Measurements from ENCODE around the gene CNTN4. TPM values are rescaled to one million over a fixed set of nuclear protein-coding genes. Genes with fewer than 3 reads are reported as not detected.

CNTN4 gene
- total RNA-seq, 1 donor from 2014 or later = 0.15 TPM

DNA sequence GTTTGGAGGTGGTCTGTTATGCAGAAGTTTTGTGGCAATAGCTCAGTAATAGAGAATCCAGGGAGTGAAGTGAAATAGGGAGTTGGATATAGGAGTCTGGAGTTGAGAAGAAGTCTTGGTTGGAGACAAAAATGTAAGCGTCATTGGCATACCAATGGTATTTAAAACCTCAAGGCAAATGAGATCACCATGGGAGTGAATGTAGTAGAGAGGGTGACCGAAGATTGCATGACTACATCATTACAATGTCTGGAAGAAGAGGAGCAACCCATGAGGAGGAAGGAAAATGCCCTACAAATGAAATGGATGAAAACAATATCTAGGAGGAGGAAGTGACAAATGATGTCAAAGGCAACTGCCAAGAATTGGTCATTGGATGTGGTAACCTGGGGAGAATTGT, 54.4 kb downstream of the CNTN4 start:
- no peak for DNase-seq (ENCODE audit: low read depth)

DNA sequence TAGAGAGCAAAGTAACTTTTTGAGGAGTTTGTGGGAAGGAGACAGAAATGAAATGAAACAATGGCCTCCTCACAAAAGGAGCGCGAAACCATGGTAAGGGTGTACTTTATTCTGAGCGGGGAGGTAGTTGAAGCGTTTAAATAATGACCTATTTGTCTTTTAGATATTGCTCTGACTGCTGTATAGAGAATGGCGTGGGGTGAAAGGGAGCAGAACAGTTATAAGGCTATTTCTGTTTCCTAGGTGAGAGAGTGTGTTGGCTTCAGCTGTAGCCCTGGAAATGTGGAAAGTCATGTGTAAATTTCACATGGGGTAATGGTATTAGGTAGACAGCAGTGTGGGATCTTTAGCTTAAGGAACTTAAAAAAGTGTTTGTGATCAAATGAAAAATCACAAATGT, 54.9 kb downstream of the CNTN4 start:
- no peak for DNase-seq (ENCODE audit: low read depth)

DNA sequence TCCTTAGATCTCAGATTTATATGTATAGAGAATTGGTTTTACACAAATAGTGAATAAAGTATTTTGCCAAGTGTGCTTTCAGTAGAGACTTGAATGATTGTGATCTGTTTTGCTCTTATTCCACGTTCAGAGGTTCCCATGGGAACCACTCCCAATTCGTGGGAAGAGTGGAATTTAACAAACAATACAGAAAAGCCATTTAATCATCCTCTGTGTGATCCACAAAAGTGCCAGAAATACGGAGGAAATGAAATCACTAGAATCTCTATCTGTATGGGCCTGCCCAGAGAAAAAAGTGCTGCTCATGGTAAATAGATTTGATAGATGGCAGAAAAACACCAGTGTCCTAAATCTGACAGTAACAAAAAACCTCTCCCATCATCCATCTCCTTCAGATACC, 56.0 kb downstream of the CNTN4 start:
- peak; percentile 14 for DNase-seq (ENCODE audit: low read depth)

DNA sequence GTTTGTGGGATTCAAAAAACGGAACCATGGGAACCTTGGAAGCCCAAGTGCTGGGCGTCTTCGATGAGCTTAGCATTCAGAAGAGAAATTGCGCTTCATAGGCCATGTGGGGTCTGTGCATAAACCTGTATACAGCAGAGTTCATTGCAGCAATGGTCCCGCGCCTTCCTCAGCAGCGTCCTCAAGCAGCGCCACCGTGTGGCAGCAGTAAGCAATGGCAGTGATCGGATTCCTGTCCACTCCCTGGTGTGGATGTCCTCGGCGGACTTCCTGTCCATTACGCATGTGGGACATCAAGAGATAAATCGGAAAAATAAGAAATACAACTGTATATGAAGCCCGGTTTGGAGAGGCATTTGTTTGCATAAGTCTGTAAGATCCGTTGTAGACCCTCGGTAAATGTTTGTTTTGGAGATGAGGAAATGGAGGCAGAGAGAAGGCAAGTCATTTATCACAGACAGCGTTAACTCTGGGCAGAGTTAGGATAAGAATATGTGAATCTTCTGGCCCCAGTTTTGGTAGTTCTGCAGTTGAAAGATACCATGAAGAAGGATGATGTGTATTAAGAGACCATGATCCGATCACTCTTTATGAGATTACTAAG, 57.7 kb downstream of the CNTN4 start:
- no peak for DNase-seq (ENCODE audit: low read depth)

DNA sequence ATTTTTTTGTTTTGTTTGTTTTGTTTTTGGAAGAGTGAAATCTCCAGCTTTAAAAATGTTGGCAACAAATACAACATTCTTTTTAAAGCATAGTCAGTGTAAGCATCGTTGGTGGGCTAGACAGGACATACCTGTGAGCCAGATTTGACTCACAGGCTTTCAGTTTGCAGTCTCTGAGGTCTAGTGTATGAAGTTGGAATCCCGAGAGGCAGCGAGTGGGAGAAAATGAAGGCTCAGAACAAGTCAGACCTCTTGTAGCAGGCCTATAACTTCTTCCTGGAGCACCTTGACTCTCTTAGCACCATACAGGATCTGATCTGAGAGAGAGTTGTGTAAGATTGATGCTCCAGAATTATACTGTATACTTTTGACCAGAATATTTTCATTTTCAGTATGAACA, 60.2 kb downstream of the CNTN4 start:
- no peak for DNase-seq (ENCODE audit: low read depth)

DNA sequence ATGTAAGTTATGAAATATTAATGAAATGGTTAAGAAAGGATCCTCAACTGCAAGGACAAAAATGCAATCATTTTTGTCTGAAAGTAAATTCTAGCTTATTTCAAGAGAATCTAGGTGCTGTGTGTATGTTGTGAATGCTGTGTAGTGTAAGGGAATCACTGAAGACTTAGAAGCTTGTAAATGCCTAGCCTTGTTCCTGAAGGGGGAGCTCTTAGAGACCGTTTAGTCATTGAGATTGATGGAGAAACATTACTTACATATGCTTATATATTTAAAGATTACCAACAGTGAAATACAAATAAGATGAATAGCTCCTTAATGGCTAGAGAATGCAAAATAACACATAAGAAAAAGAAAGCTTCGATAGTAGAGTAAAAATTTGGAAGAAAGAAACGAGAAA, 67.9 kb downstream of the CNTN4 start:
- peak; percentile 22 for DNase-seq (ENCODE audit: low read depth)

DNA sequence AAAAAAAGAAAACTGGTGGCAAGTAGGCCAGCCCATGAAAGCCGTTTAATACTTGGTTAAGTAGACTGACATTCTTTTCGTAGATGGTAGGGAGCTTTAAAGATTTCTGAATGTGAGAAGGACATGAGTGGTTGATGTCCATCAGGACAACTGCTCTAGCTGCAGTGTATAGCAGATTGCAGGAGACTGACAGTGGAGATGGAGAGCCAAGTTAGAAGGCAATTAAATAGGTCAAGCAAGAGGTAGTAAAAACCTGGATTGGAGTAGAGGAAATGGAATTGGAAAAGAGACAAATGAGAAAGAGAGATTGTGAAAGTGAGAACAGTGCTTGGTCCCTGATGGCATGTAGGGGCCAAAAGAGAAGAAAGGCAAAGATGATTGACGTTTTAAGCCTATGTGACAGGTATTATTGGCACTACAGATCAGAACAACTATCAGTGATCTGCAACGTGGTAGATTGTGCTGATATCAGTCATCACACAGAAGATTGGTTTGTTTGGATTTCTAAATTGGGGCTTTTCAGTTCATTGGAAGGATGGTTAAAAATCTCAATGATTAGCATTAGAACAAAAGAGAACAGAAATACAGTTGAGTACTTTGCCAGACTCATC, 74.0 kb downstream of the CNTN4 start:
- no peak for DNase-seq (ENCODE audit: low read depth)

DNA sequence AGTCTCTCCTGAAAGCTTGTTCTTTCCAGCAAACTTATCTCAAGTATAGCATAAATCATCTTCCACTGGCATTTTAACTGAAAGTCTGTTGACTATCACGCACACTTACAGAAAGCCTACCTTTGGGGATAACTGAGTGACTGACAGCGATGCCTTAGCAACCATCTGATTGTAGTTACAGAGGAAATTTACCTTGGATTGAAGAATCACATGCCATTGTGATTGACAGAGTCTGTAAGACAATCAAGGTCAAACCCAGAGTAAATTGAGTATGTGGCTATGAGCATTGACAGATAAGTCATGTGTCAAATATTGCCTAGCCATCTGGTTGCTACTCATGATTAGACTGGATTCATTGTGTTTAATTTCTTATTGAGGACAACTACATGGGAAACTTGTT, 82.0 kb downstream of the CNTN4 start:
- no peak for DNase-seq (ENCODE audit: low read depth)

DNA sequence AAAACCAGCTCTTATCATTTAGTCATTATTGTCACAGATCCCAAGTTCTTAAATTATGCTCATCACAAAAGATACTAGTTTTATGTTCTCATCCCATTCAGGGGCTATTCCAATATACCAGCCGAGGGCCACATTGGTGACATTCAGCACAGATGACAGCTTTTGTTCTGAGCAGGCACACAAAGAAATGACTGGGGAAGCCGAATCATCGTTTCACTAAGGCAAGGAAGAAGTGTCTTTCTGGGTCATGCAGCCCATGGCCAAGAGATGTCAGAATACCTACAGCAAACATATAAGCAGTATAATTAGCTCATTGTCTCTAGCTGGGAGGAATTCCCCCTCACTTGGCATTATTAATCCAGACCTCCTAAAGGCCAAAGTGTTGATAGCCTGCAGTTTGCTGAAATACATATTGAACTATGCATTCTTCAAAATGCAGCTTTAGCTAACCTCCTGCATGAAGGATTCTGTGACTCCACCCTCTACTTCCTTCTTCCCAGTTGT, 100.2 kb downstream of the CNTN4 start:
- no peak for DNase-seq (ENCODE audit: low read depth)

DNA sequence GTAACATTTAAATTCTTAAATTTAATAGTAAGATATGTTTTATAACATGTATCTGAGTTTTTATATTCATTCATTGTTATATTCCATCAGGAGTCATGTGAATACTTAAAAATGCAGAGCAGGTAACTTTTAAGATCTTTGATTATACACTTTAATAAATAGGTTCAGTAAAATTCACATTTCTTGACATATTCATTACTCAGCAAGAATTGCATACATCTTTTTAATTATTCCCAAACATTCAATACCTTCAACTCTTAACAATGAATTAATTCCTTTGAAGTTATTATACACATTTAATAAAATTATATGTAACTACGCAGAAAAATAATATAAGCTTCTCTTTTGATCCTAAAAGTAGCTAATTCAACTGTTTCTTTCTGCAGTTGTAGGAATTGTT, 105.4 kb downstream of the CNTN4 start:
- DNase-seq (ENCODE audit: low read depth) = no peak

DNA sequence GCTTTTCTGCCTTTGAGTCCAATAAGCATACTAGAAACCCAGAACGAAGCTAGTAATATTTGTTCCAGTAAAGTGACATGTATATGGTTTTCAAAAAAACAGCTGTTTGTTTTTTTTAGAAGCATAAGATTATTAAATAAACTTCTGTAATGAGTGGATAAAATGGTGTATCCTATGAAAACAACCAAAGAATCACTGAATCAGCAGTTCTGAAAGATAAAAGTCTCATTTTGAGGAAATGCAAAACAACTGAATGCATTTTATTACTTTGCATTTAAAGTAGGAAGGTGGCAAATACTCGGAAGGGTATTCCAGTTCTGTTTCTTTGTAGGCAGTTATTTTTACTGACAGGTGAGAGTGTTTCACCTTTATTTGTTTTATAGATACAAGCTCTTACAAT, 107.0 kb downstream of the CNTN4 start:
- DNase-seq (ENCODE audit: low read depth) = no peak

DNA sequence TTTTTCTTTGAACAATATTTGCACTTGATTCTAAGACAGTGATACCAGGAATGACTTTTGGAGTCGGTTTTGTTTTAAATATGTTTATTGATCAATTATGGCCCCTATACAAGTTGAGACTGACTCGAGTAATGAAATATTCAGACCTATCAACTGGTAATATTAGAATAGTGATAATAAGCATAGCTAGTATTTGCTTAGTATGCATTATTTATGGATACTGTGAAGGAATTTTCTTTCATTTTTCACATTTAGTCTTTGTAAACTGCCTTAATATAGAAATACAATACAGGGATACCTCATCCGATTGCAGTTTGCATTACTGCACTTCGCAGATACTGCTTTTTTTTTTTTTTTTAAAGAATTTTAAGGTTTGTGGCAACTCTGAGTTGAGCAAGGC, 107.9 kb downstream of the CNTN4 start:
- DNase-seq (ENCODE audit: low read depth) = no peak

DNA sequence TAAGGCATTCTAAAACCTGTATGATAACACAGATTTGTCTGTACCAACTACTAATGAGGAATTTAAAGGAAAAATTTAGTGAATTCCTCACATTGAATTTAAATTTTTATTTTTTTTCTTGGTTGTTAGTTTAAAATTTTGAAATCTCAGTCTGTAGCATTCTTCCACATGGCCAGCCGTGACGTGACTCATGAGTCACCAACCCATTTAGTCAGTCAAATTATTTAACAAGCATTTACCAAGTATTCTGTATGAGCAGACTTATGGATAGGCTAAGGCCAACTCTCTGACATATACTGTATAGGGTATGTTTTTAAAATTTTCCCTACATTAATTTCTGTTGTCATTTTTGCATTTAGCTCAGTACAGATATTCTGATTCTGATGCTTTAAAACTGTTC, 112.9 kb downstream of the CNTN4 start:
- DNase-seq (ENCODE audit: low read depth) = peak; percentile 8

DNA sequence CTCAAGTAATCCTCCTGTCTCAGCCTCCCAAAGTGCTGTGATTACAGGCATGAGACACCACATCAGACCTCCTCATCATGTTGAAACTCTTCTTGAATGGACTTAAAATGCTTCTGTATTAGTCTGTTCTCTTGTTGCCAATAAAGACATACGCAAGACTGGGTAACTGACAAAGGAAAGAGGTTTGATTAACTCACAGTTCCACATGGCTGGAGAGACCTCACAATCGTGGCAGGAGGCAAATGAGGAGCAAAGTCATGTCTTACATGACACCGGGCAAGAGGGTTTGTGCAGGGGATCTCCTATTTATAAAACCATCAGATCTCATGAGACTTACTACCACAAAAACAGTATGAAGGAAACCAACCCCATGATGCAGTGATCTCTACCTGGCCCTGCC, 113.5 kb downstream of the CNTN4 start:
- peak; percentile 4 for DNase-seq (ENCODE audit: low read depth)

DNA sequence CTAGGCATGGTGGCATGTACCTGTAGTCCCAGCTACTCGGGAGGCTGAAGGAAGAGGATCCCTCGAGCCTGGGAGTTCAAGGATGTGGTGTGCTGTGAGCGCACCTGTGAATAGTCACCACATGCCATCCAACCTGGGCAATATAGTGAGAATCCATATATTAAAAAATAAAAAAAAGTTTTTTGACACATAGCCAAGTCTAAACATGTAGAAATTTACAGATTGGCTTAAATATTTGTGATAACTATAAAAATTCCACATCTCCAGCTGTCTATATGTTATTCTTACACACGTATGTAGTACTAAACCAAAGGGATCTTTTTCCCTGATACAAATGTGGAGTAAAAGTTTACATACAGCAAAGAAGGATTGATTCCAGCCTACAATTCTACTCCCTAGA, 119.7 kb downstream of the CNTN4 start:
- DNase-seq (ENCODE audit: low read depth) = no peak

DNA sequence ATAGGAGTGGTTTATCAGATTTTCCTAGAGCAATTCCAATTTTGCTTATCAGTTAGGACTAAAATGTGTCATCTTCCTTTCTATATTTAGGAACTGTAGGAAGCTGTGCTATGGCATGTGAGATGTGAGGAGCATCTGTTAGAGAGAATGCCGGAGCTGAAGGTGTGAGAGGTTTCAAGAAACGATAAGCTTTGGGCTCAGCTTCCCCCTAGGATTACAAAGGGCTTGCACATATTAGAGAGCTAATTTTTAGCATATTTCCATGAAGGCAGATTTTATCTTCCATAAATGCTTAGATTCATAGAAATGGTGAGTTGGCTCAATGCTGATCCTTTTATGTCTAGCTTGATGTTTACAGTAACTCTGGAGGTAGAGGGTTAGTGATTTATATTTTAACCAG, 120.2 kb downstream of the CNTN4 start:
- DNase-seq (ENCODE audit: low read depth) = no peak

DNA sequence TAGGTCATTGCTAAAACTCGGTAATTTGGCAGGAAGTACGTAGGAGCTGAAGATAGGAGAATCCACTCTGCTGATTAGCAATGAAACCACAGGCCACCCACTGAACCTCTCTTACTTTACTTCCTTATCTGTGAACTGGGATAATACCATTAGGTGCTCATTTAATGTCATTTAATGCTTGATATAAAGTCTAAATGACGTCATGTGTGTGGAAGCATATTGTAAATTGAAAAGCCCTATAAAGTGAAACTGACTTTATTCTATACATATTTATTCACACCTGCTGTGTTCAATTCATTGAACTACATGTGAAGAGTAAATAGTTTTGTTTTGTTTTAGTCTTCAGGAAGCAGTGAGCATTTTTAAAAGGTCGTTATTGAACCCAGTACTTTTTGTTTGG, 137.5 kb downstream of the CNTN4 start:
- no peak for DNase-seq (ENCODE audit: low read depth)

DNA sequence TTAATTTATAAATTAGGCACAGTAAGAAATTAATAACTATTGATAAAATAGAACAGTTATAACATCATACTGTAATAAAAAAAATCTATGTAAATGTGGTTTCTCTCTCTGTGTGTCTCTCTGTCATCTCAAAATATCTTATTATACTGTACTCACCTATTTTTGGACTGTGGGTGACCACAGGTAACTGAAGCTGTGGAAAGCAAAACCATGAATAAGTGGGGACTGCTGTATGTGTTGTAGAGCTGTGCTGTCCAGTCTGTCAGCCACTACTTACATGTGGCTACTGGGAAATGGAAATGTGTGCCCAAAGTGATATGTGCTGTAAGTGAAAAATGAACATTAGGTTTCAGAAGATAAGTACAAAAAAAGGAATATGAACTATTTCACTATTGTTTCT, 145.5 kb downstream of the CNTN4 start:
- DNase-seq (ENCODE audit: low read depth) = no peak

DNA sequence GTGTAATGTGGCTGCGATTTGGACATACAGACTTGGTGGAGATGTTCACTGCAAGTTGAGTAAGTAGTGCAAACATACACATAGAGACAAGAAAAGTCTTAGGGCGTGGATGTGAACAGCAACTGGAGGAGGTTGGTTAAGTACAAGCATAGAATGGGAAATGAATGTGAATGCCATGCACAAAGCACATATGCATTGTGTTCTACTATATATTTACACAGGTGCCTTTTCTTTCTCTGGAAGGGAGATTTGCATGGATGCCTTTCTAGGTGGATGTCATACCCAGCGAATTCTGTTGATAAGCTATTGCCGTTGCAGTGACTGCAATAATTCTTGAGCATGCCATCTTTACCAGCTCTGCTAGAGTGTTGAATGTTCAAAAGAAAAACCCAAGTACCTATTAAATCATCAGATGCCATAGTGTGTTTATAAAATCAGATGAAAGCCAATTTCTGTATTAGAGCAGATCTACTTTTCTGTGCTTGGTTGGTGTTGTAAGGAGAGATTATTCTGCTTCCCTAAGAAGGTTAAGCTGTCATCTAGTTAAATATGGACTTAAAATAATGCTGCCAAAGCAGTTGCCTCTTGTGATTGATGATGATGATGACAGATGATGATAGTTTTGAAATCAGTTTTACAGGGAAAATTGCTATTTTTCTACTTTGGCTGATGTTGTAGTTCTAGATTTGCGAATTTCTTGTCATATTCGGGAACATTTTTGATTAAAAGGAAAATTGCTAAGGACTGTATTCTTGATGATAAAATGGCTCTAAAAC, 148.4 kb downstream of the CNTN4 start:
- DNase-seq (ENCODE audit: low read depth) = no peak

DNA sequence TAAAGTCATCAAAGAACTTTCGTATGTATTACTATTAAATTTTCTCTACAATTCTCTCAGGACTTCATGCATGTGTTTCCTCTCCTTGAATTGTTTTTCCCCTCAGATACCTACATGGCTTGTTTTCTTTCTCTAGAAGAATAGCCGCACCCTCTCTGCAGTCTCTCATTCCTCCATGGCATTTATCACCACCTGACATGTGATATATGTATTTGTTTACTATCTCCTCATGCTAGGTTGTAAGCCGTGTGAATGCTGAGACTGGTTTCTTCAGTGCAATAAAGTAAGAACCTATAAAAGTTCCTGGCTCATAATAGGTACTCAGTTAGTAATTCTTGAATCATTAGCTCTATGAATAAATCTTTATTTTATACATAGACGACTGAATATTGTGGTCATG, 149.2 kb downstream of the CNTN4 start:
- no peak for DNase-seq (ENCODE audit: low read depth)

DNA sequence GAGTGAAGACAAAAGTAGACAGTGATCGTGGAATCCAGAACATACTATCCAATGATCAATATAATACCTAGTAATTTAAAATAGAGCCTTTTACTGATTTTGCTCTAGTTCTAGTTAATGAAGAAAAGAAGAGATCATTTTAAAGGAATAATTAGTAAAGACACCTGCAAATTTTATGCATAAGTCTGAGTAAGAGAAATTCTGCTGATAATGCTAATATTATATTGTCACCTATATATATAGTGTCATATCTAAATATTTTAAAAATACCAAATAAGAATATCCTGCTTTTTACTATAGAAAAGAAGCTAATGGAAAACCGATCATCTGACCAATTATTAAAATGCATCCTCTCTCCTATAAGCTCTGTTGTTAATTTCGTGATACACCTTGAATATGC, 152.1 kb downstream of the CNTN4 start:
- no peak for DNase-seq (ENCODE audit: low read depth)

DNA sequence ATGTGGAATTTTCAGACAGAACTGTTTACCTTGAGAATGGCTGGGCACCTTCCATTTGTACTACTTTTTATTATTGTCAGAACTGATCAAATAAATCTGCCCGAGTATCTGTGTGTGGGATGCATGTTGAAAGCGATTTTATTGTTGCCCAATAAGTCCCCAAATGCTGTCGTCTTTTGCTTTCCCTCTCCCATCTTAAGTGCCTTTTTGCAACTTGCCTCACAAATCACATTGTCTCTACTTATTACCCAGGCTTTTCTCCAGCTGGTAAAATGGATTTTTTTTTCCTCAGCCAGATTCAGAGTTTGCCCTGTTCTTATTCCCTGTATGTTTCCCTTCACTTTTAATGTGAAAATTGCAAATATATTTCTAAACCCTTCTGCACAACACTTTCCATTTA, 163.1 kb downstream of the CNTN4 start:
- DNase-seq (ENCODE audit: low read depth) = no peak

DNA sequence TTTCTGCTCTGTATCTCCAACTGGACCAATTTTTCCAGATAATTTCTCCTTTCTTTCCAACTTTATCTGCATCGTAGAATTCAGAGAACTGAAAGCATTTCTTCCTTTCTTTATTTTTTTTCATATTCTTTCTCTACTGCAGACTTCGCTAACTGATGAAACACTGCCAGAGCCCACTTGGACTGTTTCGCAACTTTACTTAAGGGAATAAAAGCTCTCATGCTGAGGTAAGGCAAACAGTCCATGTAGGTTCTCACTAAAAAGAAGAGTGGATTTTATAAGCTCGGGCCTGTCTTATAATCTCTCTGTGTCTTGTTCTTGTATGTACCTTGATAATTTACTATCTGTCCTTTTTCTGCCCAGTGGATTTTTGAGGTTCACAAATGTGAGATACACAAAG, 163.5 kb downstream of the CNTN4 start:
- no peak for DNase-seq (ENCODE audit: low read depth)
